NOMO-1 (cell line): ENCODE data around the gene CYFIP2.

ENCODE experiments used
- DNase-seq, 2 experiments: peaks; one replicate each; lab custom pipeline; 2025; ENCODE audit not compliant: unreplicated experiment in 2 of 2; lab: John Stamatoyannopoulos, UW

Gene CYFIP2

GRCh38 chr5:157285310-157286035 is 19.6 kb downstream of the CYFIP2 start:
- no peak for DNase-seq

GRCh38 chr5:157286761-157287211 is 20.9 kb downstream of the CYFIP2 start:
- DNase-seq: no peak

GRCh38 chr5:157288405-157289163 is 22.7 kb downstream of the CYFIP2 start:
- no peak for DNase-seq

GRCh38 chr5:157289164-157289819 is 23.4 kb downstream of the CYFIP2 start:
- DNase-seq: no peak

- no peak for DNase-seq
These were observed 24.4 kb downstream of the CYFIP2 start for GRCh38 chr5:157290156-157290980.

GRCh38 chr5:157290981-157291711 is 25.2 kb downstream of the CYFIP2 start:
- peak in 1 of 2 experiments; percentile 31 for DNase-seq

- DNase-seq: no peak
These were observed 26.7 kb downstream of the CYFIP2 start for GRCh38 chr5:157292599-157292998.

GRCh38 chr5:157294407-157295091 is 28.6 kb downstream of the CYFIP2 start:
- DNase-seq: no peak

GRCh38 chr5:157295247-157295646 is 29.3 kb downstream of the CYFIP2 start:
- no peak for DNase-seq

- no peak for DNase-seq
These were observed 34.6 kb downstream of the CYFIP2 start for GRCh38 chr5:157300564-157300963.

GRCh38 chr5:157301066-157301465 is 35.1 kb downstream of the CYFIP2 start:
- DNase-seq: no peak

GRCh38 chr5:157303023-157303422 is 37.1 kb downstream of the CYFIP2 start:
- DNase-seq: no peak

- no peak for DNase-seq
These were observed 37.9 kb downstream of the CYFIP2 start for GRCh38 chr5:157303667-157304327.

- DNase-seq: no peak
These were observed 40.2 kb downstream of the CYFIP2 start for GRCh38 chr5:157306081-157306480.

GRCh38 chr5:157306692-157307471 is 41.0 kb downstream of the CYFIP2 start:
- DNase-seq: peak in 1 of 2 experiments; percentile 5

- no peak for DNase-seq
These were observed 43.0 kb downstream of the CYFIP2 start for GRCh38 chr5:157308836-157309465.

- no peak for DNase-seq
These were observed 43.9 kb downstream of the CYFIP2 start for GRCh38 chr5:157309796-157310195.

- no peak for DNase-seq
These were observed 45.7 kb downstream of the CYFIP2 start for GRCh38 chr5:157311595-157311994.
